Measurements from ENCODE around the gene IL17RC. TPM values are rescaled to one million over a fixed set of nuclear protein-coding genes. Genes with fewer than 3 reads are reported as not detected.

Gene IL17RC
- total RNA-seq, 1 donor from 2014 or later, result 22.2 TPM

Small RNAs within 50 kb of the gene (small RNA-seq; reads per million reads assigned to genes)
- not detected for gene RNU6-882P (ENCODE audit: low replicate concordance)

Other genes with a start within 250 kb of the IL17RC start
- gene CPNE9, start 213.3 kb upstream of the IL17RC start, total RNA-seq, result 0.39 TPM
- gene BRPF1, start 185.4 kb upstream of the IL17RC start, total RNA-seq, result 12.0 TPM
- 23.5 TPM for gene OGG1, start 167.1 kb upstream of the IL17RC start, total RNA-seq
- gene CAMK1, start 147.2 kb upstream of the IL17RC start, total RNA-seq, result 24.6 TPM
- gene TADA3, start 124.6 kb upstream of the IL17RC start, total RNA-seq, result 20.8 TPM
- 77.7 TPM for gene ARPC4, start 124.0 kb upstream of the IL17RC start, total RNA-seq
- 64.3 TPM for gene TTLL3, start 106.8 kb upstream of the IL17RC start, total RNA-seq
- 18.1 TPM for gene RPUSD3, start 73.1 kb upstream of the IL17RC start, total RNA-seq
- 29.4 TPM for gene CIDEC, start 36.8 kb upstream of the IL17RC start, total RNA-seq
- gene JAGN1, start 26.5 kb upstream of the IL17RC start, total RNA-seq, result 16.3 TPM
- 6.3 TPM for gene IL17RE, start 14.2 kb upstream of the IL17RC start, total RNA-seq
- gene CRELD1, start 16.7 kb downstream of the IL17RC start, total RNA-seq, result 25.8 TPM
- gene PRRT3, start 35.3 kb downstream of the IL17RC start, total RNA-seq, result 1.2 TPM
- gene EMC3, start 69.7 kb downstream of the IL17RC start, total RNA-seq, result 33.6 TPM
- 15.0 TPM for gene FANCD2, start 109.3 kb downstream of the IL17RC start, total RNA-seq
- gene FANCD2OS, start 191.2 kb downstream of the IL17RC start, total RNA-seq, result not detected
- 74.1 TPM for gene BRK1, start 198.6 kb downstream of the IL17RC start, total RNA-seq
- 46.7 TPM for gene VHL, start 224.7 kb downstream of the IL17RC start, total RNA-seq
- 3.8 TPM for gene IRAK2, start 247.8 kb downstream of the IL17RC start, total RNA-seq

All from skin of body (tissue), 2 donors.